Type B pancreatic cell (in vitro differentiated cells): ENCODE measurements around the gene DGLUCY. TPM values are rescaled to one million over a fixed set of nuclear protein-coding genes. Genes with fewer than 3 reads are reported as not detected.

Source experiments
- DNase-seq: peaks from one replicate; pipeline ENCODE4 v3.0.0; 2021; ENCODE audit warnings: mixed read lengths; ENCODE audit not compliant: unreplicated experiment; ENCODE audit errors: extremely low spot score
- H3K27ac Mint-ChIP-seq: 2 replicates; pipeline ENCODE4 v1.8.0; 2021; ENCODE audit warnings: mild to moderate bottlenecking, mixed read lengths
- H3K27me3 Mint-ChIP-seq: 2 replicates; pipeline ENCODE4 v1.8.0; 2021; ENCODE audit warnings: mixed read lengths
- H3K36me3 Mint-ChIP-seq: 2 replicates; pipeline ENCODE4 v1.8.0; 2021; ENCODE audit warnings: mixed read lengths
- H3K4me1 Mint-ChIP-seq: one replicate; pipeline ENCODE4 v1.8.0; 2021; ENCODE audit warnings: mixed read lengths; ENCODE audit not compliant: unreplicated experiment
- H3K4me3 Mint-ChIP-seq: 2 replicates; pipeline ENCODE4 v1.8.0; 2021; ENCODE audit warnings: mild to moderate bottlenecking, mixed read lengths
- H3K9me3 Mint-ChIP-seq: 2 replicates; pipeline ENCODE4 v1.8.0; 2021; ENCODE audit warnings: mixed read lengths
- total RNA-seq: library from RNA; stranded (reverse); gene quantifications from 2 replicates; pipeline ENCODE4 v1.2.1, GENCODE V29; 2021; ENCODE audit warnings: low replicate concordance
- TF ChIP-seq, protein P1 (sequence below): fragments of 200-600 bp; sonication (generic); conservative IDR thresholded peaks from 2 replicates; pipeline ENCODE4 v1.5.0; 2021; ENCODE audit warnings: antibody characterized with exemption, mild to moderate bottlenecking

DGLUCY gene
- total RNA-seq, 1 donor from 2014 or later: 37.5 TPM

DNA sequence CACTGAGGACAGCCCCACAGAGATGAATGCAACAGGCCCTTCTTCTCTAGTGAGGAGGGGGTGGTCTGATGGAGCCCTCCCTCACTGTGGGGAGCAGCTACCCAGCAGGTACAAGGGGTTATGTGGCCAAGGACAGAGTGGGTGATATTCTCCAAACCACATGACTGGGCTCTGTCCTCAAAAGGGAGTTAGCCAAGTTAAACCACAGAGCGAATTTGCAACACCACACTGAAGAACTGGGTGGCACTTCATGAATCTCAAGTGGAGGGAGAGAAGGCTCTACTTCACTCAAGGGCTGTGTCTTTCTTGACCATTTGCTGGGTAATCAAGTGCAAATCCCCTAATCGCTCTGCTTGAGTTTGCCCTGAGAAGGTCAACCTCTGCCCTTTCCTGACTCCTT is 118.2 kb downstream of the DGLUCY start:
- Mint-ChIP-seq H3K4me3 (no peak overlapping the region), H3K27me3 (no peaks in the 10 kb centered on the region), H3K4me1 (no peaks in the 10 kb centered on the region), H3K36me3 (peaks cover 11% of the 10 kb centered on the region), H3K27ac (no peak overlapping the region), H3K9me3 (no peaks in the 10 kb centered on the region)
- DNase-seq: no peak
- TF ChIP-seq, protein P1, sequence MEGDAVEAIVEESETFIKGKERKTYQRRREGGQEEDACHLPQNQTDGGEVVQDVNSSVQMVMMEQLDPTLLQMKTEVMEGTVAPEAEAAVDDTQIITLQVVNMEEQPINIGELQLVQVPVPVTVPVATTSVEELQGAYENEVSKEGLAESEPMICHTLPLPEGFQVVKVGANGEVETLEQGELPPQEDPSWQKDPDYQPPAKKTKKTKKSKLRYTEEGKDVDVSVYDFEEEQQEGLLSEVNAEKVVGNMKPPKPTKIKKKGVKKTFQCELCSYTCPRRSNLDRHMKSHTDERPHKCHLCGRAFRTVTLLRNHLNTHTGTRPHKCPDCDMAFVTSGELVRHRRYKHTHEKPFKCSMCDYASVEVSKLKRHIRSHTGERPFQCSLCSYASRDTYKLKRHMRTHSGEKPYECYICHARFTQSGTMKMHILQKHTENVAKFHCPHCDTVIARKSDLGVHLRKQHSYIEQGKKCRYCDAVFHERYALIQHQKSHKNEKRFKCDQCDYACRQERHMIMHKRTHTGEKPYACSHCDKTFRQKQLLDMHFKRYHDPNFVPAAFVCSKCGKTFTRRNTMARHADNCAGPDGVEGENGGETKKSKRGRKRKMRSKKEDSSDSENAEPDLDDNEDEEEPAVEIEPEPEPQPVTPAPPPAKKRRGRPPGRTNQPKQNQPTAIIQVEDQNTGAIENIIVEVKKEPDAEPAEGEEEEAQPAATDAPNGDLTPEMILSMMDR: no peak

DNA sequence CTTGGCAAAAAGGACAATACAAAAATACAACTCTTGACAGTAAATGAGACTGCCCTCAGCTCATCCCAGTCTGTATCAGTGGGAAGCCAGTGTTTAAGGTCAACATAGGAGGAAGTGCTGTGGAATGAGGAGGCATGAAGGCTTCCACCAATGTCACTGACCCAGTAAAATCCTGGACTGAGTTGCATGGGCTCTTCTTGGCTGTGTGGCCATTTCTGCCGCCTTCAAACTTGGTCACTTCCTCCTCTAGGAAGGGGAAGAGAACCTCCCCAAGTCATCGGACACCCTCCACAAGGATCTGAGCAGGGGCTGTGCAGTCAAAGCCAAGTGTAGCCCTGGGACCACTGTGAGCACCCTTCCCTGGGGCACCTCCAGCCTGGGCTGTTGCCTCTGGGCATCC is 118.7 kb downstream of the DGLUCY start:
- DNase-seq: no peak
- TF ChIP-seq, protein P1: no peak
- H3K4me1 Mint-ChIP-seq: no peaks in the 10 kb centered on the region
- peaks cover 11% of the 10 kb centered on the region for H3K36me3 Mint-ChIP-seq
- no peaks in the 10 kb centered on the region for H3K27me3 Mint-ChIP-seq
- H3K9me3 Mint-ChIP-seq: no peaks in the 10 kb centered on the region
- no peak overlapping the region for H3K27ac Mint-ChIP-seq
- no peak overlapping the region for H3K4me3 Mint-ChIP-seq

DNA sequence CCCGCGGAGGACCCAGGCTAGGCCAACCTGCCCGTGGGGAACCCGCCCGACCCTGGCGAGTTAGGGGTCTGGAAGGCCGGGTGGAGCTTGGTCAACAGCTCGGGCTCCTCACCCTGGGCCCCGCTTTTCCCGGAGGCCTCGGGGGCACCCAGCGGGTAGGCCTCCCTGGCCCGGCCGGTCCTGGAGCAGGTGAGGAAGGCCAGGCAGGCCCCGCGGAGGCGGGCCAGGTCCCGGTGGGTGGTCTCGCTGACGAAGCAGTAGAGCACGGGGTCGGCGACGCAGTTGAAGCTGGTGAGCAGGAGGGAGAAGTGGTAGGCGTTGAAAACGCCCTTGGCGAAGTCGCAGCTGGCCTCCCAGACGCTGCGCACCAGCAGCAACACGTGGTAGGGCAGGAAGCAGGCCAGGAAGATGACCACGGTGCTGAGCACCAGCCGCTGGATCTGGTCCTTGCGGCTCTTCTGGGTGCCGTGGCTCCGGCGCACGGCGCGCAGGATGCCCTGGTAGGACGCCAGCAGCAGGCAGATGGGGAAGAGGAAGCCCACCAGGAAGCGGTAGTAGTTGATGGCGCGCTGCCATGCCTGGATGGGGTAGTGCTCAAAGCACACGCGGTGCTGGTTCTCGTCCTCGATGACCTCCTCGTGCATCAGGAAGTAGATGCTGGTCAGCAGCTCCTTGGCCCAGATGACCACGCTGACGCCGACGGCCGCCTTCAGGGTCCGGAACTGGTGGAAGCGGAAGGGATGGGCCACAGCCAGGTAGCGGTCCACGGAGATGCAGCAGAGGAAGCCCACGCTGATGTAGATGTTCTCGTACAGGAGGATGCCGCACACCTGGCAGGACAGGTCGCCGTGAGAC is 120.3 kb downstream of the DGLUCY start:
- no peaks in the 10 kb centered on the region for H3K27me3 Mint-ChIP-seq
- H3K36me3 Mint-ChIP-seq: peaks cover 10% of the 10 kb centered on the region
- no peaks in the 10 kb centered on the region for H3K4me1 Mint-ChIP-seq
- no peak overlapping the region for H3K27ac Mint-ChIP-seq
- no peak overlapping the region for H3K4me3 Mint-ChIP-seq
- no peaks in the 10 kb centered on the region for H3K9me3 Mint-ChIP-seq
- no peak for DNase-seq
- TF ChIP-seq, protein P1: no peak

DNA sequence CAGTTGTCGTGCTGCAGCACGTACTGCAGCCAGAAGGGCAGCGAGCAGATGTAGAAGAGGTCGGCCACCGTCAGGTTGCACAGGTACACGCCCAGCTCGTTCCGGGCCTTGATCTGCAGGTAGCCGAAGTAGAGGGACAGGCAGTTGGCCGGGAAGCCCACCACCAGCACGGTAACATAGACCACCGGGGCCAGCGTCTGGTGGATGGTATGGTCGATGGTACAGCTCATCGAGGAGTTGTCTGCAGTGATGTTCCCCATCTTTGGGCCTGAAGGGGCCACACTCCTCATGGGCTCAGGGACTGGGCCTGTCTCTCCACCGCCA is 120.9 kb downstream of the DGLUCY start:
- Mint-ChIP-seq H3K36me3 (peaks cover 7% of the 10 kb centered on the region), H3K27me3 (no peaks in the 10 kb centered on the region), H3K4me1 (no peaks in the 10 kb centered on the region), H3K4me3 (no peak overlapping the region), H3K27ac (no peak overlapping the region), H3K9me3 (no peaks in the 10 kb centered on the region)
- TF ChIP-seq, protein P1: no peak
- no peak for DNase-seq

DNA sequence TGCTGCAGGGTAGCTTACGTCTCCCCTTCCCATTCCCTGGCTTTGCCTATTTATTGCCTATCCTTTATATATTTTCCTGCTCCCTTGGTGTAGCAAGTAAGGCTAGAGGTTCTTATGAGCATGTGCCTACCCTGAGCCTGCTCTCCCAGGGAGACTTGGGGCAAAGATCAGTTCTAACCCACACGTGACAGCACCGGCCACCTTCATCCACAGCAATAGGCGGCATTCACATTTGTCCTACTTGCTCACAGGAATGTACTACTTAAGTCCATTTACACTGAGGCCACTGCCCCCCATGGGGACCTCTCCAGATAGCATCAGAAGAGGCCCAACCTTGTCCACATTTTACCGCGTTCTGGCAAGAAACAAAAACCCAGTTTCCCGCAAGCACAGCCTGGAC is 122.0 kb downstream of the DGLUCY start:
- DNase-seq: no peak
- peaks cover under 1% of the 10 kb centered on the region for H3K36me3 Mint-ChIP-seq
- H3K4me1 Mint-ChIP-seq: no peaks in the 10 kb centered on the region
- no peaks in the 10 kb centered on the region for H3K27me3 Mint-ChIP-seq
- H3K9me3 Mint-ChIP-seq: no peaks in the 10 kb centered on the region
- H3K4me3 Mint-ChIP-seq: no peak overlapping the region
- TF ChIP-seq, protein P1: no peak
- no peak overlapping the region for H3K27ac Mint-ChIP-seq
